Measurements from ENCODE around the gene SLF2. TPM values are rescaled to one million over a fixed set of nuclear protein-coding genes. Genes with fewer than 3 reads are reported as not detected.

SLF2 gene
- total RNA-seq, 1 experiment from 2014 or later = 43.0 TPM

DNA sequence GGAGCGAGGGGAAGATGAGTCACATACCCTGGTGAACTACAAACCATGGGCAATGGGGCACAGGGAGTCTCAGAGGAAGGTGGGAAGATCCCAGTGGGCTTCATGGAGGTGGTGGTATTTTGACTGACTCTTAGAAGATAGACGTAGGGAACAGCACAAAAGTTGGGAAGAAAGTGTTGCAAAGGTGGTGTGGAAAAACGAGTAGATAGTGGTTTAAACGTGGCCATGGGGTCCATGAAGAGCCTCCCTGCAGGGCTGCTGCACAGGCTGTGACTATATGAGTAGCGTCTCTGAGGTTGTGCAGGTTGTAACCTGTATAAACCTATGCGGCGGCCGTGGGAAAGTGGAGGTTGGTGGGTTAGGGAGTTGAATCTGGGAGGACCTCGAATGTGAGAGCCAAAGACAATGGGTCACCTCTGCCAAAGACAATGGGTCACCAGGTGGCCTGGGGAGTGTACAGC, 100.6 kb downstream of the SLF2 start:
- H3K4me2 ChIP-seq (ENCODE audit: low read length) = peak overlapping the region; percentile 66
- CTCF ChIA-PET = interaction anchor here (0.7 to 5.0 kb wide), 13 partner anchors 13 to 452 kb away, joined by 3 to 98 read pairs (median 9); partner anchors contain the start of genes LZTS2, PDZD7, SEMA4G and SFXN3
- peak overlapping the region; percentile 55 for H2AFZ ChIP-seq (ENCODE audit: low read depth, low read length, poor library complexity, severe bottlenecking)
- peak overlapping the region in 1 of 2 experiments; percentile 13; a peak in 1 of 4 replicates for H3K4me3 ChIP-seq (replicated peaks in 1 of 2; ENCODE audit: low read depth in 1 of 2, low read length in 2 of 2)
- intact Hi-C loops (cut with micrococcal nuclease) = loop anchor here (1.0 to 10.0 kb wide), 7 partner anchors 19 to 669 kb away; partner anchors contain the start of genes PAX2, SCD and SEMA4G
- peaks cover 31 to 66% of the 10 kb centered on the region in 2 experiments for H3K4me1 ChIP-seq (ENCODE audit: control insufficient read depth in 1 of 2, insufficient read depth in 2 of 2, low read length in 2 of 2)
- ATAC-seq (no peak), DNase-seq (ENCODE audit: low read depth, low spot score) (no peak)
- no peaks in the 10 kb centered on the region for H3K36me3 ChIP-seq (ENCODE audit: control insufficient read depth in 1 of 2, insufficient read depth in 2 of 2, low read length in 2 of 2)
- BruUV-seq (replicated peaks) = no TSS peak
- peak overlapping the region; percentile 10; the same call in 1 of the 2 replicates for H3K9ac ChIP-seq (ENCODE audit: low read length)
- H3K27me3 ChIP-seq (ENCODE audit: insufficient read depth, low read length) = no peaks in the 10 kb centered on the region
- RAD21 ChIA-PET (ENCODE audit: low non-redundant PET in 1 of 2, low total read pairs in 2 of 2, uncharacterized antibody in 2 of 2, unreplicated experiment in 2 of 2) = interaction anchor here in 1 of 2 experiments (1.5 kb wide), 1 partner anchor 16 kb away, joined by 10 read pairs; no protein-coding TSS in a partner anchor
- no peaks in the 10 kb centered on the region for H4K20me1 ChIP-seq (ENCODE audit: insufficient read depth)
- TF ChIP-seq, protein P1, sequence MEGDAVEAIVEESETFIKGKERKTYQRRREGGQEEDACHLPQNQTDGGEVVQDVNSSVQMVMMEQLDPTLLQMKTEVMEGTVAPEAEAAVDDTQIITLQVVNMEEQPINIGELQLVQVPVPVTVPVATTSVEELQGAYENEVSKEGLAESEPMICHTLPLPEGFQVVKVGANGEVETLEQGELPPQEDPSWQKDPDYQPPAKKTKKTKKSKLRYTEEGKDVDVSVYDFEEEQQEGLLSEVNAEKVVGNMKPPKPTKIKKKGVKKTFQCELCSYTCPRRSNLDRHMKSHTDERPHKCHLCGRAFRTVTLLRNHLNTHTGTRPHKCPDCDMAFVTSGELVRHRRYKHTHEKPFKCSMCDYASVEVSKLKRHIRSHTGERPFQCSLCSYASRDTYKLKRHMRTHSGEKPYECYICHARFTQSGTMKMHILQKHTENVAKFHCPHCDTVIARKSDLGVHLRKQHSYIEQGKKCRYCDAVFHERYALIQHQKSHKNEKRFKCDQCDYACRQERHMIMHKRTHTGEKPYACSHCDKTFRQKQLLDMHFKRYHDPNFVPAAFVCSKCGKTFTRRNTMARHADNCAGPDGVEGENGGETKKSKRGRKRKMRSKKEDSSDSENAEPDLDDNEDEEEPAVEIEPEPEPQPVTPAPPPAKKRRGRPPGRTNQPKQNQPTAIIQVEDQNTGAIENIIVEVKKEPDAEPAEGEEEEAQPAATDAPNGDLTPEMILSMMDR (IDR thresholded peaks at IDR 0.05 in 2 of 3, conservative IDR thresholded peaks at IDR 0.05 in 1 of 3; ENCODE audit: borderline replicate concordance in 1 of 3, insufficient read depth in 1 of 3, low read depth in 2 of 3, low read length in 2 of 3) = 0 out of 6 replicates have a peak, but pooled peaks of 1 of the 3 experiments have one; percentile 37
- no peak for TF ChIP-seq EZH2phosphoT487 (IDR thresholded peaks at IDR 0.05; ENCODE audit: borderline replicate concordance)
- no peaks in the 10 kb centered on the region for H3K79me2 ChIP-seq (ENCODE audit: insufficient read depth, low read length)
- POLR2A ChIA-PET = interaction anchor here (1.1 to 1.5 kb wide), 2 partner anchors 17 to 26 kb away, joined by 3 to 6 read pairs; partner anchors contain the start of genes MRPL43 and TWNK
- H3K9me3 ChIP-seq (ENCODE audit: control insufficient read depth in 1 of 2, insufficient read depth in 1 of 2, low read depth in 1 of 2, low read length in 2 of 2) = no peaks in the 10 kb centered on the region
- no peaks in the 10 kb centered on the region for H3K9me2 ChIP-seq (ENCODE audit: insufficient read depth)
- H3K27ac ChIP-seq (ENCODE audit: low read depth, low read length) = peak overlapping the region; percentile 39

DNA sequence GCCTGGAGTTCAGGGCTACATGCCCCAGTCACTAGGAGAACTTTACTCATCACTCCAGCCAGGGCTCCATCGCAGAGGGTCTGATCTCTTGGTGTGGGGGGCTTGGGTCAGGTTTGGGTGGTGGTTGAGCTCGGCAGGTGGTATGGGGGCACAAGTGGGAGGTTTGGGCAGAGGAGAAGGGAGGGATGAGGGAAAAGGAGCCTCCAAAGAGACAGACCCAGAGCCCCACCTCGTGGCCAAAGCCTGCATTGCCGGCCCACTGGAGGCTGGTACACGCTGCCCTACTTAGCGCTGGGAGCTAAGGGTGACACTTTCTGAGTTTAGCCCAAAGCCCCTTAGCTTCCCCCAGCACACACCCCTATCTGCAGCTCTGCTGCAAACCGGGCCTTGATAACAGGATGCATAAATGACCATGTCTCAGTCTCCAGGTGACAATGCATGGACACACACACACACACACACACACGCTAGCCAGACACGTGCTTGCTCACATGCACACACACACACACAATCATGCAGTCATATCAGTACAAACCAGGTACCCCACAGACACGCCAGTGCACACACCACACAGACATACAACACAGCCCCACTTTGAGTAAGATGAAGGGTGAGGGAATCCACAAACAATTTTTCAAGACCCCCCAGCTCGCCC, 101.6 kb downstream of the SLF2 start:
- H3K27me3 ChIP-seq (ENCODE audit: insufficient read depth, low read length) = no peaks in the 10 kb centered on the region
- no peak overlapping the region for H3K27ac ChIP-seq (ENCODE audit: low read depth, low read length)
- H3K4me1 ChIP-seq (ENCODE audit: control insufficient read depth in 1 of 2, insufficient read depth in 2 of 2, low read length in 2 of 2) = peaks cover 25 to 66% of the 10 kb centered on the region in 2 experiments
- peak overlapping the region; percentile 37 for H3K4me2 ChIP-seq (ENCODE audit: low read length)
- H3K4me3 ChIP-seq (replicated peaks in 1 of 2; ENCODE audit: low read depth in 1 of 2, low read length in 2 of 2) = no peak overlapping the region
- TF ChIP-seq EGR1 (IDR thresholded peaks at IDR 0.05; ENCODE audit: low read depth) = no peak
- no peak for TF ChIP-seq JUND (IDR thresholded peaks at IDR 0.05)
- TF ChIP-seq TCF7L2 (IDR thresholded peaks at IDR 0.05; ENCODE audit: borderline replicate concordance, extremely low read depth, insufficient read depth, insufficient read length) = no peak
- TF ChIP-seq POLR2AphosphoS5 (IDR thresholded peaks at IDR 0.05; ENCODE audit: low read depth, low read length) = no peak
- no peak for TF ChIP-seq SP1 (IDR thresholded peaks at IDR 0.05; ENCODE audit: low read depth)
- TF ChIP-seq, protein P1 (IDR thresholded peaks at IDR 0.05 in 2 of 3, conservative IDR thresholded peaks at IDR 0.05 in 1 of 3; ENCODE audit: borderline replicate concordance in 1 of 3, insufficient read depth in 1 of 3, low read depth in 2 of 3, low read length in 2 of 3) = peak in 2 of 3 experiments; percentile 99; a peak in 4 of 6 replicates
- BruUV-seq (replicated peaks) = no TSS peak
- H3K79me2 ChIP-seq (ENCODE audit: insufficient read depth, low read length) = no peaks in the 10 kb centered on the region
- CTCF ChIA-PET = interaction anchor here (0.7 to 5.0 kb wide), 23 partner anchors 9 to 453 kb away, joined by 3 to 98 read pairs (median 7); partner anchors contain the start of genes LZTS2, PDZD7, SEMA4G and SFXN3
- POLR2A ChIA-PET = interaction anchor here (1.0 to 1.5 kb wide), 4 partner anchors 16 to 27 kb away, joined by 3 to 9 read pairs (median 5); partner anchors contain the start of genes MRPL43, PDZD7, SFXN3 and TWNK
- H4K20me1 ChIP-seq (ENCODE audit: insufficient read depth) = no peaks in the 10 kb centered on the region
- peak; percentile 39 for ATAC-seq
- no peaks in the 10 kb centered on the region for H3K36me3 ChIP-seq (ENCODE audit: control insufficient read depth in 1 of 2, insufficient read depth in 2 of 2, low read length in 2 of 2)
- no peak for DNase-seq (ENCODE audit: low read depth, low spot score)
- H3K9ac ChIP-seq (ENCODE audit: low read length) = no peak overlapping the region
- RAD21 ChIA-PET (ENCODE audit: low non-redundant PET in 1 of 2, low total read pairs in 2 of 2, uncharacterized antibody in 2 of 2, unreplicated experiment in 2 of 2) = interaction anchor here (0.6 to 1.5 kb wide), 11 partner anchors 15 to 136 kb away, joined by 3 to 10 read pairs (median 4); partner anchors contain the start of genes LZTS2 (in 1 of the 2), PDZD7 (in 1 of the 2) and SFXN3 (in 1 of the 2)
- no peaks in the 10 kb centered on the region for H3K9me2 ChIP-seq (ENCODE audit: insufficient read depth)
- intact Hi-C loops (cut with micrococcal nuclease) = loop anchor here (5.0 to 10.0 kb wide), 4 partner anchors 137 to 670 kb away; partner anchors contain the start of genes PAX2 and SCD
- H3K9me3 ChIP-seq (ENCODE audit: control insufficient read depth in 1 of 2, insufficient read depth in 1 of 2, low read depth in 1 of 2, low read length in 2 of 2) = no peaks in the 10 kb centered on the region
- H2AFZ ChIP-seq (ENCODE audit: low read depth, low read length, poor library complexity, severe bottlenecking) = no peak overlapping the region

All from HCT116 (cell line).